Activated CD4-positive, alpha-beta T cell treated with anti-CD3 and anti-CD28 coated beads, Interleukin-10, Interleukin-2, amounts not matched to agents 100 ng/mL and 50 ng/mL, durations not matched to agents 16 hours and 8 hours (primary cell): Measurements from ENCODE around the gene ZNF853.
"Not testable (repeated sequence)": the region's sequence is repeated elsewhere in the genome, so short reads cannot be mapped to it uniquely, and the experiment has no call there.

Experiments
- DNase-seq: peaks from one replicate; pipeline ENCODE4 v3.0.0-alpha.2; 2020

ZNF853 gene

GRCh38 chr7:6653071-6654003, 37.9 kb downstream of the ZNF853 start:
- DNase-seq, result no peak

- no peak for DNase-seq
Observed at GRCh38 chr7:6654113-6654841, 38.9 kb downstream of the ZNF853 start.

- no peak for DNase-seq
Observed at GRCh38 chr7:6654842-6655610, 39.6 kb downstream of the ZNF853 start.

- no peak for DNase-seq
Observed at GRCh38 chr7:6655636-6656385, 40.4 kb downstream of the ZNF853 start.

GRCh38 chr7:6656413-6656812, 41.0 kb downstream of the ZNF853 start:
- no peak for DNase-seq

- DNase-seq, result no peak
Observed at GRCh38 chr7:6658618-6659345, 43.4 kb downstream of the ZNF853 start.

- DNase-seq, result not testable (repeated sequence)
Observed at GRCh38 chr7:6670851-6671250, 55.4 kb downstream of the ZNF853 start.
